Panc1 (cell line): Measurements from ENCODE around the gene OR5B3. TPM values are rescaled to one million over a fixed set of nuclear protein-coding genes. Genes with fewer than 3 reads are reported as not detected.

Experiments used
- total RNA-seq: library from RNA; stranded (reverse); gene quantifications from one replicate; pipeline ENCODE4 v1.2.1, GENCODE V29; 2021; ENCODE audit not compliant: unreplicated experiment

Gene OR5B3
- total RNA-seq, 1 experiment from 2014 or later: not detected

Other genes with a start within 250 kb of the OR5B3 start
- not detected for gene OR9Q2, start 217.8 kb downstream of the OR5B3 start, total RNA-seq
- gene OR1S2, start 202.7 kb downstream of the OR5B3 start, total RNA-seq: not detected
- gene OR1S1, start 194.2 kb downstream of the OR5B3 start, total RNA-seq: not detected
- not detected for gene OR10Q1, start 178.0 kb downstream of the OR5B3 start, total RNA-seq
- not detected for gene OR10W1, start 138.6 kb downstream of the OR5B3 start, total RNA-seq
- not detected for gene OR5B17, start 47.8 kb downstream of the OR5B3 start, total RNA-seq
- gene OR5B2, start 21.2 kb upstream of the OR5B3 start, total RNA-seq: not detected
- not detected for gene OR5B12, start 35.4 kb upstream of the OR5B3 start, total RNA-seq
- not detected for gene OR5B21, start 101.2 kb upstream of the OR5B3 start, total RNA-seq
- 3.0 TPM for gene LPXN, start 169.0 kb upstream of the OR5B3 start, total RNA-seq
- gene ZFP91, start 172.2 kb upstream of the OR5B3 start, total RNA-seq: 80.4 TPM
- gene CNTF, start 215.8 kb upstream of the OR5B3 start, total RNA-seq: 3.0 TPM